PC-3 (cell line): ENCODE data around the gene KCNH4. TPM values are rescaled to one million over a fixed set of nuclear protein-coding genes. Genes with fewer than 3 reads are reported as not detected.

ENCODE experiments used
- ATAC-seq: fragments of 200-7000 bp; cut with Tn5 transposase; 2 replicates; pipeline ENCODE4 v1.9.1; 2020; ENCODE audit warnings: mild to moderate bottlenecking, moderate library complexity
- BruUV-seq: library from RNA; stranded (reverse); fragments of 400-500 nt; replicated peaks from 2 replicates; lab custom pipeline; 2021; lab: Mats Ljungman, UMichigan
- CTCF ChIA-PET: fragments of 300-600 bp; sonication (Branson Sonifier 250); formaldehyde crosslinking; loops from one replicate; lab custom pipeline; 2022; ENCODE audit warnings: antibody characterized with exemption; lab: Charles Lee
- POLR2A ChIA-PET: fragments of 300-600 bp; sonication (Branson Sonifier 250); formaldehyde crosslinking; loops from one replicate; lab custom pipeline; 2022; ENCODE audit warnings: antibody characterized with exemption; ENCODE audit not compliant: unreplicated experiment; lab: Charles Lee
- DNase-seq: peaks from one replicate; pipeline ENCODE4 v3.0.0-alpha.2; 2015
- H2AFZ ChIP-seq: fragments of 300-600 bp; sonication (generic); 2 replicates; pipeline ENCODE4 v1.6.0; 2016; ENCODE audit warnings: antibody characterized with exemption, low read length
- H3F3A ChIP-seq: fragments of 300-600 bp; sonication (generic); one replicate; pipeline ENCODE4 v1.6.0; 2017; ENCODE audit warnings: antibody characterized with exemption, low read length, control low read depth, mild to moderate bottlenecking; ENCODE audit not compliant: unreplicated experiment
- H3K27ac ChIP-seq: fragments of 300-600 bp; sonication (generic); 2 replicates; pipeline ENCODE4 v1.5.1; 2016; ENCODE audit warnings: mild to moderate bottlenecking, low read length
- H3K27me3 ChIP-seq: fragments of 300-600 bp; sonication (generic); 2 replicates; pipeline ENCODE4 v1.6.1; 2016; ENCODE audit warnings: low read length, mixed read lengths
- H3K36me3 ChIP-seq: fragments of 300-600 bp; sonication (generic); 2 replicates; pipeline ENCODE4 v1.6.1; 2016; ENCODE audit warnings: low read depth, mixed run types, low read length, mixed read lengths
- H3K4me1 ChIP-seq: fragments of 300-600 bp; sonication (generic); 2 replicates; pipeline ENCODE4 v1.5.1; 2016; ENCODE audit warnings: low read length; ENCODE audit not compliant: insufficient read depth
- H3K4me2 ChIP-seq: fragments of 300-600 bp; sonication (generic); 2 replicates; pipeline ENCODE4 v1.6.0; 2016; ENCODE audit warnings: low read length
- H3K4me3 ChIP-seq: fragments of 300-600 bp; sonication (generic); 2 replicates; pipeline ENCODE4 v1.5.1; 2016; ENCODE audit warnings: mild to moderate bottlenecking, low read length, mixed read lengths
- H3K79me2 ChIP-seq: fragments of 300-600 bp; sonication (generic); 2 replicates; pipeline ENCODE4 v1.6.1; 2017; ENCODE audit warnings: low read length, mixed read lengths
- H3K9ac ChIP-seq: fragments of 300-600 bp; sonication (generic); 2 replicates; pipeline ENCODE4 v1.6.0; 2016; ENCODE audit warnings: mild to moderate bottlenecking, low read length
- H3K9me2 ChIP-seq: fragments of 300-600 bp; sonication (generic); replicated peaks from 2 replicates; pipeline ENCODE4 v1.6.1; 2016; ENCODE audit warnings: mixed run types, low read length, mixed read lengths
- H3K9me3 ChIP-seq: fragments of 300-600 bp; sonication (generic); 2 replicates; pipeline ENCODE4 v1.6.1; 2016; ENCODE audit warnings: low read length, mixed read lengths
- H4K20me1 ChIP-seq: fragments of 300-600 bp; sonication (generic); 2 replicates; pipeline ENCODE4 v1.6.1; 2016; ENCODE audit warnings: low read length, mixed read lengths
- CTCF ChIP-seq: fragments of 300-600 bp; sonication (generic); conservative IDR thresholded peaks from 2 replicates; pipeline ENCODE4 v1.5.1; 2017; ENCODE audit warnings: antibody characterized with exemption, low read depth, mild to moderate bottlenecking, low read length
- EZH2 ChIP-seq: fragments of 300-600 bp; sonication (generic); IDR thresholded peaks from one replicate; pipeline ENCODE4 v1.6.1; 2017; ENCODE audit warnings: antibody characterized with exemption, mild to moderate bottlenecking, low read length; ENCODE audit not compliant: unreplicated experiment
- EZH2phosphoT487 ChIP-seq: fragments of 300-600 bp; sonication (generic); IDR thresholded peaks from 2 replicates; pipeline ENCODE4 v1.6.1; 2018; ENCODE audit warnings: mild to moderate bottlenecking, antibody characterized with exemption, low read length, borderline replicate concordance
- intact Hi-C: fragments of 100-400 bp; cut with micrococcal nuclease; formaldehyde crosslinking; loops from 2 replicates; pipeline ENCODE4 v1.9.0; 2023
- total RNA-seq: library from RNA; depleted of rRNA; stranded (reverse); fragments of >200 nt; gene quantifications from 2 replicates; pipeline ENCODE4 v1.2.3, GENCODE V29; 2014

KCNH4 gene
- total RNA-seq, 1 experiment from 2014 or later = not detected

DNA sequence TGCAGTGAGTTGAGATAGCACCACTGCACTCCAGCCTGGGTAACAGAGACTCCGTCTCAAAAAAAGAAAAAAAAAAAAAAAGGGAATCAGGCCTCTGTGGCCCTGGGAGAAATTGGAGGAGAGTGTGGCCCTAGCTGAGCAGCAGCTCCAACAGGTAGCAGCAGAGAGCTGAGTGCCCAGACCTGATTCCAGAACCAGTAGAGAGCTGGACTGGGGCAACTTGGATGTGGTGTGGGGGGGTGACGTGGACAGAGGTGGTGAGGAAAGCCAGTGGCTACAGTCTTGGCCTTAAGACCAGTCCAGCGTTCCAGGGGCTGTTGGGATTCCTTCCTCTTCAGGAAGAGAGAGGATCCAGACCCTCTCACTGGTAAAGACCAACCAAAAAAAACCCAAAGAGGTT lies 56.7 kb downstream of the KCNH4 start:
- H3K36me3 ChIP-seq = no peaks in the 10 kb centered on the region
- ChIA-PET CTCF (no interaction called here), POLR2A (no interaction called here)
- H3F3A ChIP-seq = no peaks in the 10 kb centered on the region
- intact Hi-C loops = no loop called here
- H3K79me2 ChIP-seq = no peaks in the 10 kb centered on the region
- H3K9ac ChIP-seq = no peak overlapping the region
- no peaks in the 10 kb centered on the region for H3K9me3 ChIP-seq
- ATAC-seq = no peak
- no TSS peak for BruUV-seq
- H3K4me2 ChIP-seq = no peak overlapping the region
- H3K4me1 ChIP-seq = no peaks in the 10 kb centered on the region
- no peaks in the 10 kb centered on the region for H3K27me3 ChIP-seq
- no peak for DNase-seq
- no peak overlapping the region for H3K27ac ChIP-seq
- H3K4me3 ChIP-seq = no peak overlapping the region
- no peak for TF ChIP-seq EZH2phosphoT487
- TF ChIP-seq CTCF = no peak
- TF ChIP-seq EZH2 = no peak
- H3K9me2 ChIP-seq = no peaks in the 10 kb centered on the region
- no peaks in the 10 kb centered on the region for H4K20me1 ChIP-seq
- H2AFZ ChIP-seq = no peak overlapping the region

DNA sequence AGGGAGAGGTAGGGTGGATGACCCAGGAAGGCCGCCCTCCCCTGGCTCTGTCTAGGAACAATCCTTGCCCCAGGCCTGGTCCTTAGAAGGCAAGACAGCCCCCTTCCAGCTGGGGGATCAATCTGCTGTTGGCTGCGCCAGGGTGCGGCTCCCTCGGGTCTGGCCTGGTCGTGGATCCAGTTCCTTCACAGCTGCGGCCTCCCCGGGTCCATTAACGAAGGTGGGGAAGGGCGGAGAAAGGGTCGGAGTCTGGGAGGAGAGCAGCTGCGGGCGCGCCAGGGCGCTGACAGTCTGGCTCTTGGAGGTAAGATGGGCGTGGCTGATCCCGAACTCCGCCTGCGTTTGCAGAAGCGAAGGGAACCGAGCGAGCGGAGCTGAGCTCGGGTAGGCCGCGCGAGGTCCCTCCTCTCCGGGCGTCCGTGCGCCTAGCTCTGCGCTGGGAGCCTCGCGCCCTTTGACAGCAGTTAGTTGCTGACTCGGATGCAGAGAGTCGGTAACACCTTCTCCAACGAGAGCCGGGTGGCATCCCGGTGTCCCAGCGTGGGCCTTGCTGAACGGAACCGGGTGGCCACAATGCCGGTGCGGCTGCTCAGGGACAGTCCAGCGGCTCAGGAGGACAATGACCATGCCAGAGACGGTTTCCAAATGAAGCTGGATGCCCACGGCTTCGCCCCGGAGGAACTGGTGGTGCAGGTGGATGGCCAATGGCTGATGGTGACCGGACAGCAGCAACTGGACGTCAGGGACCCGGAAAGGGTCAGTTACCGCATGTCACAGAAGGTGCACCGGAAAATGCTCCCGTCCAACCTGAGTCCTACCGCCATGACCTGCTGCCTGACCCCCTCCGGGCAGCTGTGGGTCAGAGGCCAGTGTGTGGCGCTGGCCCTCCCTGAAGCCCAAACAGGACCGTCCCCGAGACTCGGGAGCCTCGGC lies 58.3 kb downstream of the KCNH4 start, which contains the start of gene HSPB9:
TSS of gene HSPB9 (plus strand) at position 434 of the 933 bp plus-strand sequence. CDS start at position 481, 47 bp downstream.
- Histone ChIP-seq H3K9me3 (no peaks in the 10 kb centered on the region), H3K27me3 (no peaks in the 10 kb centered on the region), H3K4me3 (no peak within 1 kb of the TSS), H3K79me2 (no peaks in the 10 kb centered on the region), H3K36me3 (no peaks in the 10 kb centered on the region), H3K4me2 (no peak within 1 kb of the TSS), H3K4me1 (no peaks in the 10 kb centered on the region), H3F3A (no peaks in the 10 kb centered on the region), H3K9ac (no peak within 1 kb of the TSS), H3K9me2 (no peaks in the 10 kb centered on the region), H2AFZ (no peak within 1 kb of the TSS), H4K20me1 (no peaks in the 10 kb centered on the region), H3K27ac (no peak within 1 kb of the TSS)
- BruUV-seq = no TSS peak
- TF ChIP-seq EZH2phosphoT487 (no peak), EZH2 (no peak), CTCF (no peak)
- DNase-seq = no peak
- ChIA-PET CTCF (no interaction called here), POLR2A (no interaction called here)
- no peak for ATAC-seq
- intact Hi-C loops = no loop called here
